Stromal cell of bone marrow (primary cell): Measurements from ENCODE around the gene SLIT3.
"Not testable (repeated sequence)": the region's sequence is repeated elsewhere in the genome, so short reads cannot be mapped to it uniquely, and the experiment has no call there.

Experiments
- DNase-seq: peaks from one replicate; pipeline ENCODE4 v3.0.0-alpha.2; 2012; ENCODE audit warnings: low read depth

Gene SLIT3

GRCh38 chr5:169219351-169219750 lies 81.6 kb downstream of the SLIT3 start:
- no peak for DNase-seq

- DNase-seq: no peak
These were observed 82.1 kb downstream of the SLIT3 start for GRCh38 chr5:169218861-169219260.

GRCh38 chr5:169218176-169218575 lies 82.8 kb downstream of the SLIT3 start:
- DNase-seq: no peak

- no peak for DNase-seq
These were observed 84.1 kb downstream of the SLIT3 start for GRCh38 chr5:169216866-169217265.

GRCh38 chr5:169213479-169213878 lies 87.5 kb downstream of the SLIT3 start:
- DNase-seq: peak; percentile 23

- DNase-seq: not testable (repeated sequence)
These were observed 89.2 kb downstream of the SLIT3 start for GRCh38 chr5:169211761-169212160.

- no peak for DNase-seq
These were observed 96.0 kb downstream of the SLIT3 start for GRCh38 chr5:169204788-169205400.

GRCh38 chr5:169202969-169203368 lies 98.0 kb downstream of the SLIT3 start:
- peak; percentile 15 for DNase-seq

- DNase-seq: no peak
These were observed 99.3 kb downstream of the SLIT3 start for GRCh38 chr5:169201597-169201996.

GRCh38 chr5:169200125-169200778 lies 100.7 kb downstream of the SLIT3 start:
- no peak for DNase-seq

GRCh38 chr5:169197343-169197742 lies 103.6 kb downstream of the SLIT3 start:
- no peak for DNase-seq

GRCh38 chr5:169196059-169196458 lies 104.9 kb downstream of the SLIT3 start:
- DNase-seq: no peak

- peak; percentile 13 for DNase-seq
These were observed 105.3 kb downstream of the SLIT3 start for GRCh38 chr5:169195601-169196000.

GRCh38 chr5:169192536-169192935 lies 108.4 kb downstream of the SLIT3 start:
- DNase-seq: no peak

GRCh38 chr5:169190849-169191248 lies 110.1 kb downstream of the SLIT3 start:
- DNase-seq: peak; percentile 28

- DNase-seq: no peak
These were observed 115.3 kb downstream of the SLIT3 start for GRCh38 chr5:169185626-169186025.

GRCh38 chr5:169183576-169183975 lies 117.4 kb downstream of the SLIT3 start:
- DNase-seq: no peak

- no peak for DNase-seq
These were observed 118.1 kb downstream of the SLIT3 start for GRCh38 chr5:169182797-169183196.

- no peak for DNase-seq
These were observed 119.1 kb downstream of the SLIT3 start for GRCh38 chr5:169181814-169182213.

GRCh38 chr5:169178754-169179153 lies 122.2 kb downstream of the SLIT3 start:
- no peak for DNase-seq

GRCh38 chr5:169178274-169178673 lies 122.7 kb downstream of the SLIT3 start:
- no peak for DNase-seq

GRCh38 chr5:169176709-169177694 lies 123.9 kb downstream of the SLIT3 start:
- DNase-seq: no peak

- no peak for DNase-seq
These were observed 125.2 kb downstream of the SLIT3 start for GRCh38 chr5:169175733-169176132.
